Measurements from ENCODE around the gene EPM2AIP1.

Gene EPM2AIP1

GRCh38 chr3:36944641-36945270, 48.2 kb downstream of the EPM2AIP1 start, which contains the start of gene TRANK1:
TRANK1 (minus strand) TSS chr3:36945054; CDS start chr3:36944809, 245 bp downstream.
- Mint-ChIP-seq H3K4me3 (peak within 1 kb of the TSS; percentile 79), H3K9me3 (peaks cover 9% of the 10 kb centered on the region), H3K27ac (peak within 1 kb of the TSS; percentile 65), H3K4me1 (ENCODE audit: low read depth) (peaks cover 30% of the 10 kb centered on the region), H3K27me3 (no peaks in the 10 kb centered on the region), H3K36me3 (ENCODE audit: low read depth) (peaks cover 18% of the 10 kb centered on the region)

GRCh38 chr3:36944012-36944640, 48.8 kb downstream of the EPM2AIP1 start:
- Mint-ChIP-seq H3K4me1 (ENCODE audit: low read depth) (peaks cover 30% of the 10 kb centered on the region), H3K36me3 (ENCODE audit: low read depth) (peaks cover 15% of the 10 kb centered on the region), H3K4me3 (peak overlapping the region; percentile 79), H3K27me3 (no peaks in the 10 kb centered on the region), H3K9me3 (peaks cover 9% of the 10 kb centered on the region), H3K27ac (no peak overlapping the region)

- Mint-ChIP-seq H3K4me3 (peak overlapping the region; percentile 79), H3K27ac (no peak overlapping the region), H3K27me3 (no peaks in the 10 kb centered on the region), H3K4me1 (ENCODE audit: low read depth) (peaks cover 30% of the 10 kb centered on the region), H3K9me3 (peaks cover 7% of the 10 kb centered on the region), H3K36me3 (ENCODE audit: low read depth) (peaks cover 12% of the 10 kb centered on the region)
These were observed 49.3 kb downstream of the EPM2AIP1 start for GRCh38 chr3:36943601-36944000.

GRCh38 chr3:36942638-36943248, 50.2 kb downstream of the EPM2AIP1 start:
- H3K27me3 Mint-ChIP-seq: no peaks in the 10 kb centered on the region
- peaks cover 2% of the 10 kb centered on the region for H3K9me3 Mint-ChIP-seq
- H3K27ac Mint-ChIP-seq: no peak overlapping the region
- H3K36me3 Mint-ChIP-seq (ENCODE audit: low read depth): peaks cover 11% of the 10 kb centered on the region
- no peak overlapping the region for H3K4me3 Mint-ChIP-seq
- peaks cover 30% of the 10 kb centered on the region for H3K4me1 Mint-ChIP-seq (ENCODE audit: low read depth)

DNA sequence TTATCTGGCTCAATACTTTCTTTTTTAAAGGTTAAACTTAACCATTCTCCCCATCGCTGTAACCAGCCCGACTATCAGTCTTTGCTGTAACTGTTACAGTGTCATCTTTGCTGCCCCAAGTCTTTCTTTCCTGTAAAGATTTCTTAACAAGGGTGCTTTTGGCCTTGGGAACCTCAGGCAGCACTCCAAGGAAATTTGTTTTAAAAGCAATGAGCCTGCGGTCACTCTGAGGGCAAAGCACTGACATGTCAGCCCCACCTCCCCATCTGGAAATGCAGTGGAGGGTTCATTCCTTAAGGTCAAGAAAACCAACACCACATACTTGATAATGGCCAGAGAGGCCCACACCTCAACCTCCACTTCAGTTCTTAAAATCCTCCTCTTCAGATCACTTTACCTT, 51.3 kb downstream of the EPM2AIP1 start:
- peaks cover 25% of the 10 kb centered on the region for H3K4me1 Mint-ChIP-seq (ENCODE audit: low read depth)

DNA sequence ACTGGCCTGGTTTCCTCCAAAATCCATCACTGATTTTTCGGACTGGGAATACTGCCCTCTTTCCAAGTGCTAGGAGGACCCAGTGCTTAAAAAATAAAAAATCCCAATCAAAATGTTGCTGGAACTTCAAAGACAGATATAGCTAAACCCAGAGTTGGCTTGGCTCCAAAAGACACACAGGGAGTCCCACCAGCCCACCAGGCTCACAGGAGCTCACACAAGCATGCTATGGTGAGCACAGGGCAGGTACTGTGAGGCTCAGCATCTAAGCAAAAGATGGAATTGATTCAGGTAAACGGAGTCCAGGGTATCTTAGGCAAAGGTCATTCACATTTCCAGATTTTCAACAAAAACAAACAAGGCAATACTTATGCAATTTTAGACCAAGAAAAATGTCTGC, 51.8 kb downstream of the EPM2AIP1 start:
- peaks cover 25% of the 10 kb centered on the region for H3K4me1 Mint-ChIP-seq (ENCODE audit: low read depth)
- H3K9me3 Mint-ChIP-seq: no peaks in the 10 kb centered on the region
- H3K27ac Mint-ChIP-seq: no peak overlapping the region
- no peaks in the 10 kb centered on the region for H3K36me3 Mint-ChIP-seq (ENCODE audit: low read depth)
- H3K4me3 Mint-ChIP-seq: no peak overlapping the region
- H3K27me3 Mint-ChIP-seq: no peaks in the 10 kb centered on the region

More for the DNA sequence above, 51.3 kb downstream of the EPM2AIP1 start:
- H3K27me3 Mint-ChIP-seq: no peaks in the 10 kb centered on the region
- H3K9me3 Mint-ChIP-seq: no peaks in the 10 kb centered on the region
- H3K36me3 Mint-ChIP-seq (ENCODE audit: low read depth): peaks cover under 1% of the 10 kb centered on the region
- H3K4me3 Mint-ChIP-seq: no peak overlapping the region
- H3K27ac Mint-ChIP-seq: no peak overlapping the region

DNA sequence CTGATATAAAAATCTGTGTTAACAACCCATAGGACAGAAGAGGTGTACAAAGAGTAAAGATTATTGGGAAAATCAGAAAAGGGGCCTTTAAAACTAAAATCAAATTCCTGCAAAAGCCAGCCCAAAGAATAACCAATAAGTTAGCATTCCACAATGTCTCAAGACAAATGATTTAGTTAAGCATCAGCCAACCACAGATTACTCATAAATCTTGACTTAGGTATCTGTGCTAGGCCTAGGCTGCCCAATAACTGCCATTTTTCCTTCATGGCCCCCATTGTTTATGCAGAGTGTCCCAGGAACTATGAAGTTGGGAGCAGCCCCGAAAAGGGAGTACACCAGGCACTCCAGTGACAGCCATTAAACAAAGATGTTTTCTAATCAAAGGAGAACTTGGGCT, 55.4 kb downstream of the EPM2AIP1 start:
- Mint-ChIP-seq H3K27me3 (no peaks in the 10 kb centered on the region), H3K36me3 (ENCODE audit: low read depth) (no peaks in the 10 kb centered on the region), H3K4me1 (ENCODE audit: low read depth) (peaks cover 11% of the 10 kb centered on the region), H3K27ac (no peak overlapping the region), H3K9me3 (no peaks in the 10 kb centered on the region), H3K4me3 (no peak overlapping the region)

Measured in stimulated activated naive CD8-positive, alpha-beta T cell treated with anti-CD3 and anti-CD28 coated beads, Interleukin-15, Interleukin-2, amounts not matched to agents 100 ng/mL and 50 ng/mL, for 24 hours (primary cell).